ENCODE data around the gene ZBTB7C.

Gene ZBTB7C

GRCh38 chr18:47985866-47986265 lies 423.3 kb downstream of the ZBTB7C start:
- no peak for DNase-seq (ENCODE audit: low read depth)
- no peak overlapping the region for H3K4me3 ChIP-seq (ENCODE audit: low read length)
- TF ChIP-seq CTCF (IDR thresholded peaks at IDR 0.05; ENCODE audit: insufficient read depth, low read depth, low read length, missing control alignments): no peak

GRCh38 chr18:47984991-47985390 lies 424.2 kb downstream of the ZBTB7C start:
- no peak overlapping the region for H3K4me3 ChIP-seq (ENCODE audit: low read length)
- TF ChIP-seq CTCF (IDR thresholded peaks at IDR 0.05; ENCODE audit: insufficient read depth, low read depth, low read length, missing control alignments): no peak
- no peak for DNase-seq (ENCODE audit: low read depth)

- TF ChIP-seq CTCF (IDR thresholded peaks at IDR 0.05; ENCODE audit: insufficient read depth, low read depth, low read length, missing control alignments): no peak
- no peak overlapping the region for H3K4me3 ChIP-seq (ENCODE audit: low read length)
- DNase-seq (ENCODE audit: low read depth): no peak
Measured at GRCh38 chr18:47983946-47984345, 425.2 kb downstream of the ZBTB7C start.

- H3K4me3 ChIP-seq (ENCODE audit: low read length): no peak overlapping the region
- DNase-seq (ENCODE audit: low read depth): no peak
- TF ChIP-seq CTCF (IDR thresholded peaks at IDR 0.05; ENCODE audit: insufficient read depth, low read depth, low read length, missing control alignments): no peak
Measured at GRCh38 chr18:47983055-47983454, 426.1 kb downstream of the ZBTB7C start.

- TF ChIP-seq CTCF (IDR thresholded peaks at IDR 0.05; ENCODE audit: insufficient read depth, low read depth, low read length, missing control alignments): no peak
- H3K4me3 ChIP-seq (ENCODE audit: low read length): no peak overlapping the region
- DNase-seq (ENCODE audit: low read depth): no peak
Measured at GRCh38 chr18:47981830-47982229, 427.4 kb downstream of the ZBTB7C start.

- no peak overlapping the region for H3K4me3 ChIP-seq (ENCODE audit: low read length)
- TF ChIP-seq CTCF (IDR thresholded peaks at IDR 0.05; ENCODE audit: insufficient read depth, low read depth, low read length, missing control alignments): no peak
- no peak for DNase-seq (ENCODE audit: low read depth)
Measured at GRCh38 chr18:47981320-47981719, 427.9 kb downstream of the ZBTB7C start.

GRCh38 chr18:47979611-47980200 lies 429.5 kb downstream of the ZBTB7C start:
- TF ChIP-seq CTCF (IDR thresholded peaks at IDR 0.05; ENCODE audit: insufficient read depth, low read depth, low read length, missing control alignments): no peak
- H3K4me3 ChIP-seq (ENCODE audit: low read length): no peak overlapping the region
- DNase-seq (ENCODE audit: low read depth): no peak
